ENCODE results near the gene AKNAD1.

The AKNAD1 gene

DNA sequence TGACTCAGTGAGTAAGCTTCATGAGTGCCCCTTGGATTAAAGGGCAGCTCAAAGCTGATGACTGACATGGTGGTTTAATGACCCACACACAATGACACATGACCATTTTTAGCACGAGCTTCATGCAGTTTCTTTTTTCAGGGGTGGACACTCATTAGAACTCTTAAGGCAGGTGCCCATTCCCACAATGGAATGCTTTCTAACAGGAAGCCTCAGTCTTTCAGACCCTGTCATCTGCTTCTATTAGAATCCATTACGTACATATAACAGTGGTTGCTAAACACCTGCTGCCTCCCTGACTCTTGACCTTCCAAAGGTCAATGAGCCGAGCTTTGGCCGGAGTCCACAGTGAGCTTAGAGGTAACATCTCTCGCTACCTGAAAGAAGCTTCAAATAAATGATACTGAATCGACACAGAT, 27.4 kb downstream of the AKNAD1 start:
- DNase-seq (ENCODE audit: low read depth) = no peak
- TF ChIP-seq, protein P1, sequence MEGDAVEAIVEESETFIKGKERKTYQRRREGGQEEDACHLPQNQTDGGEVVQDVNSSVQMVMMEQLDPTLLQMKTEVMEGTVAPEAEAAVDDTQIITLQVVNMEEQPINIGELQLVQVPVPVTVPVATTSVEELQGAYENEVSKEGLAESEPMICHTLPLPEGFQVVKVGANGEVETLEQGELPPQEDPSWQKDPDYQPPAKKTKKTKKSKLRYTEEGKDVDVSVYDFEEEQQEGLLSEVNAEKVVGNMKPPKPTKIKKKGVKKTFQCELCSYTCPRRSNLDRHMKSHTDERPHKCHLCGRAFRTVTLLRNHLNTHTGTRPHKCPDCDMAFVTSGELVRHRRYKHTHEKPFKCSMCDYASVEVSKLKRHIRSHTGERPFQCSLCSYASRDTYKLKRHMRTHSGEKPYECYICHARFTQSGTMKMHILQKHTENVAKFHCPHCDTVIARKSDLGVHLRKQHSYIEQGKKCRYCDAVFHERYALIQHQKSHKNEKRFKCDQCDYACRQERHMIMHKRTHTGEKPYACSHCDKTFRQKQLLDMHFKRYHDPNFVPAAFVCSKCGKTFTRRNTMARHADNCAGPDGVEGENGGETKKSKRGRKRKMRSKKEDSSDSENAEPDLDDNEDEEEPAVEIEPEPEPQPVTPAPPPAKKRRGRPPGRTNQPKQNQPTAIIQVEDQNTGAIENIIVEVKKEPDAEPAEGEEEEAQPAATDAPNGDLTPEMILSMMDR (IDR thresholded peaks at IDR 0.05; ENCODE audit: low read depth, low read length, missing control alignments) = no peak
- H3K4me3 ChIP-seq (ENCODE audit: low read depth, low read length) = no peak overlapping the region

DNA sequence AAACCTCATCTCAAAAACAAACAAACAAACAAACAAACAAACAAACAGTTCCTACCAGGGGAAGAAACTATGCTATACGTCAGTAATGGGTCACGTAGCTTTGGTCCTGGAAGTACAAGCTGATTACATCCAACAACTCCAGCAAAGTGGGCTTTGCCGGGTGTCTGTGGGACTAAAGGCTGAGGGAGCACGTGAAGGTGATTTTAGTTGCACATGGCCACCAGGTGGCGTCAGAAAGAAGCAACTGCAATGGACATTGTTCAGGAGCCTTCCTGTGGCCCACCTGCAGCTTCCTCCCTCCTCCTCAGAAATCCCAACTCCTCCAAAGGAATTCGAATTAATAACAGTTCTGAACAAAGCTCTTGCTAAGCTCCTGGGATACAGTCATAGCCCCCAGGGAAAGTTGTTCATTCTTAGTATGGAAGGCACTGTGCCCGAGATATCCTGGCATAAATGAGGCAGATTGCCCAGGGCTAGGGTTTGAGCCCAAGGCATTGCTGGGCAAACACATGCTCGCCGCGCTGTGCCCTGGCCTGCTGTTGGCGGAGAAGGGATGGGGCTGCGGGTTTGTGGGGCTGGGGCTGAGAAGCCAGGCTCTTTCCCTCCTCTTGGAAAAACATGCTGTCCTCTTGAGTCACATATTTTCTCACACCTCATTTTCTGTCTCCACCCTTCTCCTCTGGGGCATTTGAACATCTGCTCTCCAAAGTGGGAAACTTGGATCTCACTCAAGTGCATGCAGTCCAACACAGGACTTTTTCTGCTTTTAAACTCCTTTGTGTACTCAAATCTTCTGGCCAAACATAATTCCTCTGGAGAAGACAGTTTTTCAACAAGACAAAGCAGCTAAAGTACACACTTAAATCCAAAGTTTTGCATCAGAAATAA, 28.6 kb downstream of the AKNAD1 start:
- DNase-seq (ENCODE audit: low read depth) = peak; percentile 27
- H3K4me3 ChIP-seq (ENCODE audit: low read depth, low read length) = no peak overlapping the region
- TF ChIP-seq, protein P1 (IDR thresholded peaks at IDR 0.05; ENCODE audit: low read depth, low read length, missing control alignments) = peak; percentile 79

DNA sequence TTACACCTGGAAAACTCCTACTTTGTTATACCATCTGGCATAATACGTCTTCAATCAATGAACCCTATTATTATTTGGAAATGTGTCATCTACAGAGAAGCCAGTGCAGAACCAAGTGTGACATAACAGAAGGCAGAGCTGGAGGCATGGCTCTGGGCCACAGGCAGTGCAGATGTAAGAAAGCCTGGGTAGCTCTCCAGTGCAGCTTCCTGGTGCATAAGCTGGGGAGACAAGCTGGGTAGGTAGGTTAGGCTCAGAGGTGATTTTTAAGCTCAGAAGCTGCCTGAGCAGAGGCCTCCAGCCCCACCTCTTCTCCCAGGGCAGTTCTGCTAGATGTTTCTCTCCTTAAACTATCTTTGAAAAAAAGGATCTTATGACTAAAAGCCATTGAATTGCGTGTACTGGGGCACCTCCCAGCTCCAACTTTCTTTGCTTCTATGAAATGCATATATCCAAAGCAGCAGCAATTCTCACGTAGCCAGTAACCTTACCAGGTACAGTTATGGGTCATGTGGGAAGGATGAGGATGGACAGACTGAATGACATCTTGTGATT, 30.7 kb downstream of the AKNAD1 start:
- TF ChIP-seq, protein P1 (IDR thresholded peaks at IDR 0.05; ENCODE audit: low read depth, low read length, missing control alignments) = no peak
- no peak overlapping the region for H3K4me3 ChIP-seq (ENCODE audit: low read depth, low read length)
- DNase-seq (ENCODE audit: low read depth) = no peak

DNA sequence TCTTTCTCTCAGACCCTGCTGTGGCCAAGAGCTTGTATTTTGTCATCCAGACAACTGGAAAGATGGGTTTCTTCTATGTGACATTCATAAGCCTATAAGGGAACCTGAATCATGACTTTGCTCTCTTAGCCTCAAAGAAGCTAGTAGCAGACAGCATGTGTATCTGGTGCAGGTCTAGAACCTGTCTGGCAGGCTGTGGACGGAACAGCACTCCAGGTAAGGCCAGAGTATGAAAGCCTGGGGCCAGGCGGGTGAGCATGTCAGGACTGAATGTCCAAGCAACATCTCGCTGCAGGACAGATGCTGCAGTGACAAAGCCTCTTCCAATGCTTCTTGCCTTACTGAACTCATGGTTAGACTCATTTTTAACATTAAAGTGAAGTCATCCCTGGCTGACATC, 32.8 kb downstream of the AKNAD1 start:
- no peak for DNase-seq (ENCODE audit: low read depth)
- H3K4me3 ChIP-seq (ENCODE audit: low read depth, low read length) = no peak overlapping the region
- TF ChIP-seq, protein P1 (IDR thresholded peaks at IDR 0.05; ENCODE audit: low read depth, low read length, missing control alignments) = no peak

DNA sequence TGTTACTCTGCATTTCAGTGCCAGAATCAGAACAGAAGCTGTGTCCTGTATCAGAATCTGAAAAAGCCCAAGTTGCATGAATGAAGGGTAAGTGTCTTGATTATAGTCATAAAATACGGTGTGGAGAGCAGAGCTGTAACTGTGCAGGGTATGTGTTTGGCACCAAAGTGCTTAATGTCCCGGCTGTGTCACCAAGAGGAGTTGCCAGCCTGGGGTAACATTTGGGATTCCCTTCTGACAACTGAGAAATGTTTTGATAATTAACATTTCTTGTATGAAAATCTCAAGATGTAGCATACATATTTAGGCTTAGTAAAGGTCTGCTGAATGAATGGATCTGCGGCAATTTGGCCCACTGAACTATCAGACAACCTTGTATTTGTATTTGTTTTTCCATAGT, 33.3 kb downstream of the AKNAD1 start:
- TF ChIP-seq, protein P1 (IDR thresholded peaks at IDR 0.05; ENCODE audit: low read depth, low read length, missing control alignments) = no peak
- no peak for DNase-seq (ENCODE audit: low read depth)
- no peak overlapping the region for H3K4me3 ChIP-seq (ENCODE audit: low read depth, low read length)

DNA sequence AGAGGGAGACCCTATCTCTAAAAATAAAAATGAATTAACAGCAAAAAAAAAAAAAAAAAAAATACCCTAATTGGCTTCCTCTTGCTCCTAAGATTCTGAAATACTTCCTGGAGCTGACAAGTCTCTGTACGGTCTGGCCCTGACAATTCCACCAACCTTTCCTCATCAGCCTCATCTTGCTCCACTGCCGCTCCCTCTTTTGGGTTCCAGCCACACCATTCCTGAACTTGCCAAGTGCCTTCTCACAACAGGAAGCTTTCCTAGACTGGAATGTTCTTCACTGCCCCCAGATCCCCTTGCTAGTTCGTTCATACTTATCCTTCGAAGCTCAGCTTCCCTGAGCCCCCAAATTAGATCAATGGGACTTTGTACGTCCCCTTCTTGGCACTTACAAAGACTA, 37.0 kb downstream of the AKNAD1 start:
- no peak for DNase-seq (ENCODE audit: low read depth)
- H3K4me3 ChIP-seq (ENCODE audit: low read depth, low read length) = no peak overlapping the region
- TF ChIP-seq, protein P1 (IDR thresholded peaks at IDR 0.05; ENCODE audit: low read depth, low read length, missing control alignments) = no peak

Data from GM12864 (cell line).